ENCODE data around the gene DGKE. TPM values are rescaled to one million over a fixed set of nuclear protein-coding genes. Genes with fewer than 3 reads are reported as not detected.

The DGKE gene
- total RNA-seq, 4 donors from 2014 or later = 14.4 to 31.2 (median 23.1) TPM

DNA sequence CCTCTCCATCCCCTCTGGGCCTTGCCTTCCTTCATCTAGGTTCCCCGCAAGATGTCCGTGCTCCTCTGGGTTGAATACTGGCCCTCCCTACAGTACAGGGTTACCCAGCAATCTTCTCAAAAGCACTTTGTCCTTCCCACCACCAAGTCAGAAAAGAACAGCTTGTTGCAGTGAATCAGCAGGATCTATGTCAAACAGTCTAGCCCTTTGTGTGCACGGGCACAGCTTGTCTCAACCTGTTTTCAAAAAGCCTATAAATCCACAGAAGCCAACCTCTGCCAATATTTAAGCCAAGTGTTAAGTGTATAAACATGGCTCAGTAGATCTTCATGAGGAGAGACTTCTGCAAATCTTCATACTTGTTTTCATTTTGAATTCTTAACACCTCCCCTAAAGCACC lies 25.4 kb upstream of the DGKE start:
- Histone ChIP-seq H3K9me3 (no peaks in the 10 kb centered on the region), H3K27ac (no peak overlapping the region), H3K27me3 (no peaks in the 10 kb centered on the region), H3K36me3 (no peaks in the 10 kb centered on the region), H3K4me3 (no peak overlapping the region), H3K4me1 (no peaks in the 10 kb centered on the region)
- TF ChIP-seq, protein P1, sequence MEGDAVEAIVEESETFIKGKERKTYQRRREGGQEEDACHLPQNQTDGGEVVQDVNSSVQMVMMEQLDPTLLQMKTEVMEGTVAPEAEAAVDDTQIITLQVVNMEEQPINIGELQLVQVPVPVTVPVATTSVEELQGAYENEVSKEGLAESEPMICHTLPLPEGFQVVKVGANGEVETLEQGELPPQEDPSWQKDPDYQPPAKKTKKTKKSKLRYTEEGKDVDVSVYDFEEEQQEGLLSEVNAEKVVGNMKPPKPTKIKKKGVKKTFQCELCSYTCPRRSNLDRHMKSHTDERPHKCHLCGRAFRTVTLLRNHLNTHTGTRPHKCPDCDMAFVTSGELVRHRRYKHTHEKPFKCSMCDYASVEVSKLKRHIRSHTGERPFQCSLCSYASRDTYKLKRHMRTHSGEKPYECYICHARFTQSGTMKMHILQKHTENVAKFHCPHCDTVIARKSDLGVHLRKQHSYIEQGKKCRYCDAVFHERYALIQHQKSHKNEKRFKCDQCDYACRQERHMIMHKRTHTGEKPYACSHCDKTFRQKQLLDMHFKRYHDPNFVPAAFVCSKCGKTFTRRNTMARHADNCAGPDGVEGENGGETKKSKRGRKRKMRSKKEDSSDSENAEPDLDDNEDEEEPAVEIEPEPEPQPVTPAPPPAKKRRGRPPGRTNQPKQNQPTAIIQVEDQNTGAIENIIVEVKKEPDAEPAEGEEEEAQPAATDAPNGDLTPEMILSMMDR (IDR thresholded peaks at IDR 0.05) = no peak
- no peak for TF ChIP-seq POLR2A (IDR thresholded peaks at IDR 0.05)
- intact Hi-C loops (cut with DNase I; ENCODE audit: low total_unique reads) = no loop called here
- no peak for DNase-seq

DNA sequence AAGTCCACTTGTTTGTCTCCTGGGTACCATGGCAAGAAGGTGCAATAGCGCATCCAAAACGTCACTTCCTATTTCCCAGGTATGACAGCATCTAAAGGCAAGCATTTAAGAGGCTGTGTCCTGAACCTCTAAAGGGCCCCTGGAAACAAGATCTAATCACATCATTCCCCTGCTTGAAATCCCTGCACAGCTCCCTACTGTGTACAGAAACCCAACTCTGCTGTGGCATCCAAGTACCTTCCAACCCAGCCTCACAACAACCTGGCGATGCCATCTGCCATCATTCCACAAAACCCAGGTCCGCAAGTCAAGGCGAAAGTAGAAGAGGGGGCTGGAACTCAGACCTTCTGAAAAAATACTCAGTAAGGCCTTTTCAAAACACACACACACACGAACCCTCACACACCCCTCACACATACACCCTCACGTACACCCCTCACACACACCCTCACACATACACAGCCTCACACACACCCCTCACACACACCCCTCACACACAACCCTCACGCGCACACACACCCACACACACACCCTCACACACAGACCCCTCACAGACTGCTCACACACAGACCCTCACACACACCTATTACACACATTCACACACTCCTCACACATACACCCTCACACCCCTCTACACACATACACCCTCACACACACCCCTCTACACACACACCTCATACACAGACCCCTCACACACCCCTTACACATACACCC lies 24.7 kb upstream of the DGKE start:
- intact Hi-C loops (cut with DNase I; ENCODE audit: low total_unique reads) = no loop called here
- Histone ChIP-seq H3K36me3 (no peaks in the 10 kb centered on the region), H3K4me3 (no peak overlapping the region), H3K27me3 (no peaks in the 10 kb centered on the region), H3K9me3 (no peaks in the 10 kb centered on the region), H3K27ac (no peak overlapping the region), H3K4me1 (no peaks in the 10 kb centered on the region)
- TF ChIP-seq, protein P1 (IDR thresholded peaks at IDR 0.05) = no peak
- TF ChIP-seq POLR2A (IDR thresholded peaks at IDR 0.05) = no peak
- no peak for DNase-seq

DNA sequence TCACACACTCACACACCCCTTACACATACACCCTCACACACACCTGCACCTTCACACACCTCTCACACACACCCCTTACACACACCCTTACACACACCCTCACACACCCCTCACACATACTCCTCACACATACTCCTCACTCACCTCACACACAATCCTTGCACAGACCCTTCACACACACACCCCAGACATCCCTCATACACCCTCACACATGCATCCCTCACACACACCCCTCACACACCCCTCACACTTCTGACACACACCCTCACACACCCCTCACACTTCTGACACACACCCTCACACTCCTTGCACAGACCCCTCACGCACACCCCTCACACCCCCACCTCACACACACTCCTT lies 24.2 kb upstream of the DGKE start:
- H3K4me1 ChIP-seq = no peaks in the 10 kb centered on the region
- DNase-seq = no peak
- no peaks in the 10 kb centered on the region for H3K36me3 ChIP-seq
- no peaks in the 10 kb centered on the region for H3K27me3 ChIP-seq
- no peaks in the 10 kb centered on the region for H3K9me3 ChIP-seq
- no peak overlapping the region for H3K4me3 ChIP-seq
- intact Hi-C loops (cut with DNase I; ENCODE audit: low total_unique reads) = no loop called here
- no peak overlapping the region for H3K27ac ChIP-seq
- no peak for TF ChIP-seq POLR2A (IDR thresholded peaks at IDR 0.05)
- TF ChIP-seq, protein P1 (IDR thresholded peaks at IDR 0.05) = no peak

DNA sequence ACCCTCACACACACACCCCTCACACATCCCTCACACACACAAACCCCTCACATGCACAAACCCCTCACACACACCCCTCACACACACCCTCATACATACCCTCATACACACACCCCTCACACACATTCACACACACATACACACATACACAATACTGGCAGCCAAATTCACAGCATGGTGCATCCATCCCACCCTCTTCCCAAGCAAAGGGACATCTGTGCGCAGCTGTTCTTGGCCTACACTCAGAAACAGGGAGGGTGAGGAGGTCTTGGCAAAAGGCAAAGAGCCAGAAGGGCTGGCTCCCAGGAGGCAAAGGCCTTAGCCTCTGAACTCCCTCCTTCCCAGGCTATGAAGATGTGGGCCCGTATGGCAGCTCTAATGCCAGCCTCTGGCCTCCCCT lies 23.6 kb upstream of the DGKE start:
- no peak for DNase-seq
- H3K27ac ChIP-seq = no peak overlapping the region
- H3K4me3 ChIP-seq = no peak overlapping the region
- H3K27me3 ChIP-seq = no peaks in the 10 kb centered on the region
- intact Hi-C loops (cut with DNase I; ENCODE audit: low total_unique reads) = no loop called here
- no peaks in the 10 kb centered on the region for H3K9me3 ChIP-seq
- no peaks in the 10 kb centered on the region for H3K36me3 ChIP-seq
- no peaks in the 10 kb centered on the region for H3K4me1 ChIP-seq
- TF ChIP-seq POLR2A (IDR thresholded peaks at IDR 0.05) = no peak
- TF ChIP-seq, protein P1 (IDR thresholded peaks at IDR 0.05) = no peak

DNA sequence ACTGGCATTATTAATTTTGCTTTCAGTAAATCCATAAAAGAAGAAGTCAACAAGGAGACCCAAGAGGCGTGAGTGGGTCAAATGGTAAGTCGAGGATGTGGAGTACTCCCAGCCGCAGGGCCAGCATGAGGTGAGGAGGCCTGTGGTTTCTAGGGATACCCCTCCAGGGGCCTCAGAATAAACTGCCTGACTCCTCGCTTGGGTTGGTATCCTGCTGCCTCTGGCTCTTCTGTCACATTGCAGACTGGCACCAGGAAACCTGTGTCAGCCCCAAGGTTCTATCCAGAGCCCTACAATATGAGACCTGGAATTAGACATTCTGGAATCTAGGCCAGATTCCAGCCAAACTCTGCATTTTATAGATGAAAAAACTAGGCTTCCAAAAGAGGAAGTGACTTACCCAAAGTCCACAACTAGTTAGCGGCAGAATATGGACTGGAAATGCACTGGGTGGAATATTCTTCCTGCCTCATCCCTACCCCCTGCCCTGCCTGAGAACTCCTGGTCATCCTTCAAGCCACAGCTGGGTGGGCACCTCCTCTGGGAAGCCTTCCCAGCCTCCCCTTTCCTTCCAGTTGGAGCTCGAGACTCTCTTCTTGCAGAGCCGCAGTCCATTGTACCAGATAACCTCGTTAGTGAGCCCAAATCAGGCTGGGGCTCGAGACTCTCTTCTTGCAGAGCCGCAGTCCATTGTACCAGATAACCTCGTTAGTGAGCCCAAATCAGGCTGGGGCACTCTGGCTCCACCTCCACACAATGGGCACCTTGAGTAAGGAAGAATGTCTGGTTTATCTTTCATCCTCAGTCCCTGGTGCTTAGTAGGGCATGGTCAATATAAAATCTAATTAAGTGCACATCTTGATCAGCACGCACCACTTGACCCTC lies 22.8 kb upstream of the DGKE start:
- no peak overlapping the region for H3K4me3 ChIP-seq
- no peaks in the 10 kb centered on the region for H3K9me3 ChIP-seq
- DNase-seq = no peak
- no peaks in the 10 kb centered on the region for H3K27me3 ChIP-seq
- H3K36me3 ChIP-seq = no peaks in the 10 kb centered on the region
- no peaks in the 10 kb centered on the region for H3K4me1 ChIP-seq
- intact Hi-C loops (cut with DNase I; ENCODE audit: low total_unique reads) = no loop called here
- no peak for TF ChIP-seq POLR2A (IDR thresholded peaks at IDR 0.05)
- TF ChIP-seq, protein P1 (IDR thresholded peaks at IDR 0.05) = no peak
- H3K27ac ChIP-seq = no peak overlapping the region
